Ectodermal cell (in vitro differentiated cells): Measurements from ENCODE around the gene TSC22D4.
"Not testable (repeated sequence)": the region's sequence is repeated elsewhere in the genome, so short reads cannot be mapped to it uniquely, and the experiment has no call there.

Experiments
- H3K27ac ChIP-seq: 2 replicates; pipeline ENCODE4 v1.7.0; 2013; ENCODE audit warnings: mild to moderate bottlenecking, low read depth, low read length; ENCODE audit not compliant: insufficient read depth, poor library complexity, severe bottlenecking
- H3K27me3 ChIP-seq: 2 replicates; pipeline ENCODE4 v1.7.0; 2013; ENCODE audit warnings: mild to moderate bottlenecking, low read length; ENCODE audit not compliant: insufficient read depth, control insufficient read depth, poor library complexity, severe bottlenecking
- H3K36me3 ChIP-seq: one replicate; pipeline ENCODE4 v1.7.0; 2013; ENCODE audit warnings: low read length; ENCODE audit not compliant: control insufficient read depth, insufficient read depth
- H3K4me1 ChIP-seq: one replicate; pipeline ENCODE4 v1.7.0; 2013; ENCODE audit warnings: low read length; ENCODE audit not compliant: control insufficient read depth, insufficient read depth
- H3K4me3 ChIP-seq: 2 replicates; pipeline ENCODE4 v1.7.0; 2013; ENCODE audit warnings: low read depth, low read length, control low read depth; ENCODE audit not compliant: insufficient read depth
- H3K9me3 ChIP-seq: 2 replicates; pipeline ENCODE4 v1.7.0; 2013; ENCODE audit warnings: mild to moderate bottlenecking, low read length, moderate library complexity; ENCODE audit not compliant: control insufficient read depth
- WGBS, 2 experiments: methylation state at CpG; one replicate each; pipeline ENCODE4 v1.1.7; 2013; ENCODE audit warnings: missing lambda C conversion rate in 2 of 2; 5-methylcytosine and 5-hydroxymethylcytosine counted together

The TSC22D4 gene

DNA sequence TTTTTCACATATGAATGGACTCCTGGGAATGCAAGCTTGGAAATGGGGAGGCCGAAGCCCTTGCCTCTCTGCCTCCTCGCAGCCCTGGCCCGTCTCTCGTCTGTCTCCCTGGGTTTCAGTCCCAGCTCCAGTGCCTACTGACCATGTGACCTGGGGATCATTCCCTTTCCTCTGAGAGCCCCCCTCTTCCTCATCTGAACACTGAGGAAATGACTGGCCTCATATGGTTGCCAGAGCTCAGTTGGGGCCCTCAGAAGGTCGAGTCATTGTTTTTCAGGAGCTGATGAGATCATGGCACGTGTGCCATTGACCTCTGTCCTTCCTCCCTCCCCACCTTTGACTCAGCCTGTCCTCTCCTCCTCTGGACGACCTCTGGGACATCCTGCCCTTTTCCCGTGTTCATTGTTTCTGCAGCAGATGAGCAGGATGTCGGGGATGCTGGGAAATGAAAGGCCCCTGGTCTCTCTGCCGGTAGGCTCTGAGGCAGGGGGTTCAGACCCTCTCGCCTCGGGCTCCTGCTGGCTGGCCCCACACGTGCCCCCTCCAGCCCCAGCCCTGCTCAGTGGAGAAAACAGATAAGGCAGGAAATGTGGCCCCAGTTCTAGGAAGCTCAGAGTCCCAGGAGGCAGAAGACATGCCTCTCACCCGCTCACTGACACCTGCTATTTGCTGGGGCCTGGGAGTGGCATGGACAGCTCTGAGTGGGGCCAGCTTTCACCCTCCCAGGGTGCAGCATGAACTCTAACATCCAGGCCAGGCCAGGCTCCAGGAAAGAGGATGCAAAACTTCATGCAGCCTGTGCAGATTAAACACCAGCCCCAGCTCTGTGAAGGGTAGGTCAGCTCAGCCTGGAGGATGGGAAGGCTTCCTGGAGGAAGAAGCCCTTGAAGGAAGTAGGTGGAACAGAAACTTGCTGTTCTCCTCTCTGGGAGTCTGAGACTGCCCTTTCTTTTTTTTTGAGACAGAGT, 34.4 kb downstream of the TSC22D4 start:
- H3K36me3 ChIP-seq = no peaks in the 10 kb centered on the region
- H3K27ac ChIP-seq = no peak overlapping the region
- no peaks in the 10 kb centered on the region for H3K9me3 ChIP-seq
- no peaks in the 10 kb centered on the region for H3K27me3 ChIP-seq
- H3K4me1 ChIP-seq = peaks cover 3% of the 10 kb centered on the region
- H3K4me3 ChIP-seq = no peak overlapping the region
- 66 to 70% methylated on average over 14 of the region's 14 CpGs for WGBS, 2 experiments

- Histone ChIP-seq H3K9me3 (no peaks in the 10 kb centered on the region), H3K4me1 (peaks cover 3% of the 10 kb centered on the region), H3K27me3 (no peaks in the 10 kb centered on the region), H3K36me3 (no peaks in the 10 kb centered on the region), H3K27ac (no peak overlapping the region), H3K4me3 (no peak overlapping the region)
- WGBS, 2 experiments = 92 to 94% methylated on average over 9 of the region's 9 CpGs
These were observed 35.7 kb downstream of the TSC22D4 start for GRCh38 chr7:100443096-100443840.

- WGBS, 2 experiments = 90 to 94% methylated on average over 11 of the region's 11 CpGs
- Histone ChIP-seq H3K36me3 (no peaks in the 10 kb centered on the region), H3K27ac (no peak overlapping the region), H3K4me3 (no peak overlapping the region), H3K4me1 (peaks cover 3% of the 10 kb centered on the region), H3K27me3 (no peaks in the 10 kb centered on the region), H3K9me3 (no peaks in the 10 kb centered on the region)
These were observed 37.1 kb downstream of the TSC22D4 start for GRCh38 chr7:100441641-100442535.

GRCh38 chr7:100439244-100439643, 39.8 kb downstream of the TSC22D4 start:
- H3K27ac ChIP-seq, H3K27me3 ChIP-seq, H3K36me3 ChIP-seq, H3K4me1 ChIP-seq, H3K9me3 ChIP-seq, H3K4me3 ChIP-seq: not testable (repeated sequence)
- WGBS, 2 experiments = 91 to 95% methylated on average over 7 of the region's 7 CpGs

DNA sequence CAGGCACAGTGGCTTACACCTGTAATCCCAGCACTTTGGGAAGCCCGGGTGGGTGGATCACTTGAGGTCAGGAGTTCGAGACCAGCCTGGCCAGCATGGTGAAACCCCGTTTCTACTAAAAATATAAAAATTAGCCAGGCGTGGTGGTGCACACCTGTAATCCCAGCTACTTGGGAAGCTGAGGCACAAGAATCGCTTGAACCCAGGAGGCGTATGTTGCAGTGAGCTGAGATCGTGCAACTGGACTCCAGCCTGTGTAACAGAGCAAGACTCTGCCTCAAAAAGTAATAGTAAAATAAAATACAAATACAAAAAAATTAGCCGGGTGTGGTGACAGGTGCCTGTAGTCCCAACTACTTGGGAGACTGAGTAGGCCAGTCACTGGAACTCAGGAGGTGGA, 40.3 kb downstream of the TSC22D4 start:
- not testable (repeated sequence) for H3K27me3 ChIP-seq, H3K9me3 ChIP-seq, H3K27ac ChIP-seq, H3K4me3 ChIP-seq, H3K4me1 ChIP-seq, H3K36me3 ChIP-seq
- 91 to 96% methylated on average over 8 of the region's 8 CpGs for WGBS, 2 experiments

DNA sequence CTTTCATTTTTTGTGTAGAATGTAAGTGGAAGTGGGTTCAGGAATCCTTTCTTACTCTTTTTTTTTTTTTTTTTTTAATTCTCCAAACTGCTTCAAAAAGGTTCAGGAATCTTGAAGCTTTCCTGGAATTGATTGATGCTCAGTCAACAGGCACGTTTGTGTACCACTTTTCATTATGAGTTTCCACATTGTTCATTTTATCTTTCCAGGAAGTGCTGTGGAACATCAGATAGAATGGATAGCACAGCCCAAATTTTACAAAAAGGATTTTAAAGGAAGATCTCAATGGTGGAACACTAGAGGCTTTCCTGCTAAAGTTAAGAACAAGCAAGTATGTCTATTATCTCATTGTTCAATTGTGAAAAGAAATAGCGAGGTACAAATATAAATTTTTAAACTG, 40.8 kb downstream of the TSC22D4 start:
- H3K4me3 ChIP-seq = no peak overlapping the region
- no peaks in the 10 kb centered on the region for H3K4me1 ChIP-seq
- no peaks in the 10 kb centered on the region for H3K9me3 ChIP-seq
- H3K36me3 ChIP-seq = peaks cover 11% of the 10 kb centered on the region
- WGBS, 2 experiments = 92 to 94% methylated on average over 1 to 2 of the region's 2 CpGs
- no peaks in the 10 kb centered on the region for H3K27me3 ChIP-seq
- no peak overlapping the region for H3K27ac ChIP-seq

- Histone ChIP-seq H3K27me3 (no peaks in the 10 kb centered on the region), H3K9me3 (no peaks in the 10 kb centered on the region), H3K27ac (no peak overlapping the region), H3K4me1 (peaks cover 2% of the 10 kb centered on the region), H3K36me3 (peaks cover 18% of the 10 kb centered on the region), H3K4me3 (no peak overlapping the region)
- 96 to 97% methylated on average over 28 of the region's 28 CpGs for WGBS, 2 experiments
These were observed 41.6 kb downstream of the TSC22D4 start for GRCh38 chr7:100437150-100438100.

GRCh38 chr7:100435401-100436304, 43.4 kb downstream of the TSC22D4 start:
- Histone ChIP-seq H3K4me1 (peaks cover 19% of the 10 kb centered on the region), H3K9me3 (no peaks in the 10 kb centered on the region), H3K27me3 (no peaks in the 10 kb centered on the region), H3K27ac (peak overlapping the region; percentile 80), H3K36me3 (peaks cover 21% of the 10 kb centered on the region), H3K4me3 (peak overlapping the region; percentile 79)
- 2 to 3% methylated on average over 81 of the region's 81 CpGs for WGBS, 2 experiments
